Measurements from ENCODE around the gene CEBPE.

DNA sequence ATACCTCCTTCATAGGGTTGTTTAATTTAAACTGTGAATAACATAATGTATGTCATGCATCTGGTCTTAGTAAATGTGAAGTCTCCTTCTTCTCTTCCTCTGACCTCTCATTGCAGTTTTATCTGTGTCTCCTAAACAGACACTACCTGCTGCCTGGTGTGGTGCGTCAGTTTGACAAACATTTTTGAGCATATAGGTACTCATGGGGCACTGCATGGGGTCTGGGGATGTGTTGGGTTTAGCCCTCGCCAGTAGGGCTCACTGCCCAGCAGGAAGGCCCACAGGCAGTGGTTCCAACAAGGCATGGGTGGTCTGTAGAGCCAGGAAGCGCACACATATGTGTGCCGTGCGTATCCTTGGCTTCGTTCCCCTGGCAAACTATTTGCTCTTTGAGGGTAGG lies 3.0 kb upstream of the CEBPE start:
- TF ChIP-seq, protein P1, sequence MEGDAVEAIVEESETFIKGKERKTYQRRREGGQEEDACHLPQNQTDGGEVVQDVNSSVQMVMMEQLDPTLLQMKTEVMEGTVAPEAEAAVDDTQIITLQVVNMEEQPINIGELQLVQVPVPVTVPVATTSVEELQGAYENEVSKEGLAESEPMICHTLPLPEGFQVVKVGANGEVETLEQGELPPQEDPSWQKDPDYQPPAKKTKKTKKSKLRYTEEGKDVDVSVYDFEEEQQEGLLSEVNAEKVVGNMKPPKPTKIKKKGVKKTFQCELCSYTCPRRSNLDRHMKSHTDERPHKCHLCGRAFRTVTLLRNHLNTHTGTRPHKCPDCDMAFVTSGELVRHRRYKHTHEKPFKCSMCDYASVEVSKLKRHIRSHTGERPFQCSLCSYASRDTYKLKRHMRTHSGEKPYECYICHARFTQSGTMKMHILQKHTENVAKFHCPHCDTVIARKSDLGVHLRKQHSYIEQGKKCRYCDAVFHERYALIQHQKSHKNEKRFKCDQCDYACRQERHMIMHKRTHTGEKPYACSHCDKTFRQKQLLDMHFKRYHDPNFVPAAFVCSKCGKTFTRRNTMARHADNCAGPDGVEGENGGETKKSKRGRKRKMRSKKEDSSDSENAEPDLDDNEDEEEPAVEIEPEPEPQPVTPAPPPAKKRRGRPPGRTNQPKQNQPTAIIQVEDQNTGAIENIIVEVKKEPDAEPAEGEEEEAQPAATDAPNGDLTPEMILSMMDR (conservative IDR thresholded peaks at IDR 0.05; ENCODE audit: low read length) = no peak
- TF ChIP-seq EZH2phosphoT487 (IDR thresholded peaks at IDR 0.05; ENCODE audit: borderline replicate concordance) = no peak

All from Loucy (cell line).